H1 (cell line): Measurements from ENCODE around the gene THRB. TPM values are rescaled to one million over a fixed set of nuclear protein-coding genes. Genes with fewer than 3 reads are reported as not detected.

ENCODE experiments used
- CTCF ChIA-PET: fragments of 300-600 bp; sonication (Branson Sonifier 250); formaldehyde crosslinking; loops from one replicate; lab custom pipeline; 2021; ENCODE audit not compliant: partially characterized antibody; lab: Charles Lee
- POLR2A ChIA-PET: fragments of 300-600 bp; sonication (Branson Sonifier 250); formaldehyde crosslinking; loops from one replicate; lab custom pipeline; 2021; ENCODE audit warnings: inconsistent platforms; ENCODE audit not compliant: partially characterized antibody; lab: Charles Lee
- DNase-seq, 2 experiments: peaks; one replicate each; pipeline versions ENCODE4 v3.0.0 to v3.0.0-alpha.2; 2010 to 2022; ENCODE audit warnings: low spot score in 2 of 2, low read depth in 1 of 2, mixed read lengths in 1 of 2
- FAIRE-seq: peaks from 2 replicates; lab custom pipeline; 2011; peaks lifted over from hg19 to GRCh38; lab: Jason Lieb, UNC
- H2AFZ ChIP-seq: 2 replicates; pipeline ENCODE4 v1.8.1; 2012; ENCODE audit warnings: low read length, inconsistent platforms
- H2AK5ac ChIP-seq: 2 replicates; pipeline ENCODE4 v1.6.1; 2013; ENCODE audit warnings: low read depth, low read length
- H2BK120ac ChIP-seq: replicated peaks from 2 replicates; pipeline ENCODE3; 2013; ENCODE audit warnings: low read depth, low read length, inconsistent platforms
- H2BK12ac ChIP-seq: 2 replicates; pipeline ENCODE4 v1.6.1; 2013; ENCODE audit warnings: low read depth, low read length
- H2BK15ac ChIP-seq: 2 replicates; pipeline ENCODE4 v1.6.1; 2013; ENCODE audit warnings: low read length
- H2BK20ac ChIP-seq: 2 replicates; pipeline ENCODE4 v1.6.1; 2013; ENCODE audit warnings: low read length
- H2BK5ac ChIP-seq: 2 replicates; pipeline ENCODE4 v1.6.1; 2013; ENCODE audit warnings: low read depth, low read length
- H3K14ac ChIP-seq: 2 replicates; pipeline ENCODE4 v1.6.1; 2013; ENCODE audit warnings: inconsistent platforms; ENCODE audit not compliant: insufficient read length
- H3K18ac ChIP-seq: 2 replicates; pipeline ENCODE4 v1.6.1; 2013; ENCODE audit warnings: low read length; ENCODE audit errors: extremely low read depth
- H3K23ac ChIP-seq: 2 replicates; pipeline ENCODE4 v1.6.1; 2013; ENCODE audit warnings: inconsistent platforms; ENCODE audit not compliant: insufficient read length
- H3K23me2 ChIP-seq: 2 replicates; pipeline ENCODE4 v1.6.1; 2013; ENCODE audit warnings: low read depth, low read length
- H3K27ac ChIP-seq: 2 replicates; pipeline ENCODE4 v1.6.1; 2011; ENCODE audit warnings: low read depth, low read length, inconsistent platforms
- H3K27me3 ChIP-seq, 4 experiments: replicated peaks in 1 of 4; 1 replicate in 1 of 4; 2 replicates in 3 of 4; pipeline versions ENCODE4 v1.6.1 to v1.8.1; 2011 to 2013; ENCODE audit warnings: low read length in 3 of 4, mild to moderate bottlenecking in 3 of 4, inconsistent platforms in 2 of 4, mixed read lengths in 2 of 4, moderate library complexity in 1 of 4; ENCODE audit not compliant: control insufficient read depth in 3 of 4, insufficient read depth in 3 of 4; ENCODE audit errors: extremely low read depth in 1 of 4
- H3K36me3 ChIP-seq, 4 experiments: 2 replicates each; pipeline versions ENCODE4 v1.6.1 to v1.8.1; 2011 to 2013; ENCODE audit warnings: mild to moderate bottlenecking in 4 of 4, low read length in 3 of 4, moderate library complexity in 2 of 4, control low read depth in 1 of 4, inconsistent platforms in 1 of 4; ENCODE audit not compliant: insufficient read depth in 4 of 4, control insufficient read depth in 2 of 4
- H3K4ac ChIP-seq: replicated peaks from 2 replicates; pipeline ENCODE3; 2013; ENCODE audit warnings: low read length, low read depth, mixed read lengths, inconsistent platforms; ENCODE audit not compliant: insufficient read length
- H3K4me1 ChIP-seq, 4 experiments: replicated peaks in 1 of 4; 1 replicate in 1 of 4; 2 replicates in 3 of 4; pipeline versions ENCODE4 v1.6.1 to v1.8.1; 2011 to 2013; ENCODE audit warnings: low read length in 3 of 4, inconsistent platforms in 2 of 4, mixed read lengths in 1 of 4; ENCODE audit not compliant: insufficient read depth in 4 of 4, control insufficient read depth in 3 of 4
- H3K4me2 ChIP-seq, 2 experiments: 2 replicates each; pipeline versions ENCODE4 v1.6.1 to v1.8.1; 2011 to 2013; ENCODE audit warnings: low read depth in 2 of 2, low read length in 2 of 2, control low read depth in 1 of 2, inconsistent platforms in 1 of 2, mild to moderate bottlenecking in 1 of 2; ENCODE audit not compliant: insufficient read depth in 1 of 2
- H3K4me3 ChIP-seq, 4 experiments: fragments of 200-600, 300-600 bp in 1 of 4; sonication (generic), shearing (Covaris generic), sonication (Bioruptor Twin) in 1 of 4; 2 replicates each; pipeline versions ENCODE4 v1.5.1 to v1.8.1; 2011 to 2016; ENCODE audit warnings: low read length in 4 of 4, low read depth in 3 of 4, control low read depth in 2 of 4, inconsistent platforms in 2 of 4, mild to moderate bottlenecking in 2 of 4, mixed read lengths in 1 of 4, moderate library complexity in 1 of 4; ENCODE audit not compliant: insufficient read depth in 2 of 4; ENCODE audit errors: extremely low read depth in 1 of 4
- H3K56ac ChIP-seq: replicated peaks from 2 replicates; pipeline ENCODE3; 2013; ENCODE audit warnings: low read depth, mild to moderate bottlenecking, mixed read lengths, low read length, inconsistent platforms; ENCODE audit not compliant: insufficient read length
- H3K79me1 ChIP-seq: 2 replicates; pipeline ENCODE4 v1.6.1; 2013; ENCODE audit warnings: low read depth, low read length, control low read depth
- H3K79me2 ChIP-seq, 2 experiments: 2 replicates each; pipeline versions ENCODE4 v1.6.1 to v1.8.1; 2012 to 2013; ENCODE audit warnings: low read length in 2 of 2, mild to moderate bottlenecking in 2 of 2, inconsistent platforms in 1 of 2; ENCODE audit not compliant: insufficient read depth in 2 of 2, control insufficient read depth in 1 of 2
- H3K9ac ChIP-seq, 4 experiments: replicated peaks in 1 of 4; 1 replicate in 1 of 4; 2 replicates in 3 of 4; pipeline versions ENCODE4 v1.6.1 to v1.8.1; 2011 to 2013; ENCODE audit warnings: low read depth in 3 of 4, low read length in 3 of 4, control low read depth in 2 of 4, mild to moderate bottlenecking in 2 of 4, moderate library complexity in 2 of 4, inconsistent platforms in 1 of 4; ENCODE audit errors: extremely low read depth in 1 of 4
- H3K9me3 ChIP-seq, 2 experiments: 2 replicates each; pipeline versions ENCODE4 v1.6.1 to v1.8.1; 2012 to 2013; ENCODE audit warnings: mild to moderate bottlenecking in 2 of 2, moderate library complexity in 2 of 2, control low read depth in 1 of 2, inconsistent platforms in 1 of 2, low read depth in 1 of 2, low read length in 1 of 2, mixed read lengths in 1 of 2; ENCODE audit not compliant: insufficient read depth in 2 of 2
- H4K20me1 ChIP-seq, 2 experiments: replicated peaks in 1 of 2; 2 replicates each; pipeline versions ENCODE3 to v1.8.1; 2011 to 2013; ENCODE audit warnings: inconsistent platforms in 2 of 2, low read length in 2 of 2, mild to moderate bottlenecking in 1 of 2; ENCODE audit not compliant: insufficient read depth in 2 of 2, control insufficient read depth in 1 of 2
- H4K5ac ChIP-seq: 2 replicates; pipeline ENCODE4 v1.6.1; 2013; ENCODE audit warnings: low read length, low read depth, mixed read lengths, inconsistent platforms; ENCODE audit not compliant: insufficient read length
- H4K8ac ChIP-seq: 2 replicates; pipeline ENCODE4 v1.8.0; 2013; ENCODE audit warnings: mild to moderate bottlenecking, moderate library complexity, low read length, inconsistent platforms; ENCODE audit not compliant: insufficient read depth; ENCODE audit errors: extremely low read depth
- H4K91ac ChIP-seq: replicated peaks from 2 replicates; pipeline ENCODE3; 2013; ENCODE audit warnings: low read length, mixed read lengths, inconsistent platforms; ENCODE audit not compliant: insufficient read length
- CHD2 ChIP-seq: IDR thresholded peaks from 2 replicates; pipeline ENCODE4 v1.6.1; 2012; ENCODE audit warnings: low read length, improper control_type of control experiment
- polyA plus RNA-seq, 7 experiments: library from polyadenylated mRNA; depleted of rRNA in 3 of 7; stranded (reverse) in 5 of 7; unstranded in 2 of 7; fragments of >200 nt in 5 of 7; fragments of 200-250 nt in 2 of 7; gene quantifications; 1 replicate in 5 of 7; 2 replicates in 1 of 7; 4 replicates in 1 of 7; pipeline versions ENCODE4 v1.2.1 to v1.2.3, GENCODE V29; 2011 to 2013; ENCODE audit warnings: missing spikeins in 2 of 7, mixed read lengths in 2 of 7
- total RNA-seq: library from RNA; stranded (reverse); fragmentation: NEBNext Ultra II Directional; extraction: Animal tissue kit (Norgen Biotek cat#: 25700); gene quantifications from 2 replicates; pipeline ENCODE4 v1.2.1, GENCODE V29; 2021

THRB gene
- total and polyA plus RNA-seq, 2 of the 8 experiments (the other 6 are each of a cell fraction or from before 2014, with no cell fraction given): 0.98 to 3.9 TPM

DNA sequence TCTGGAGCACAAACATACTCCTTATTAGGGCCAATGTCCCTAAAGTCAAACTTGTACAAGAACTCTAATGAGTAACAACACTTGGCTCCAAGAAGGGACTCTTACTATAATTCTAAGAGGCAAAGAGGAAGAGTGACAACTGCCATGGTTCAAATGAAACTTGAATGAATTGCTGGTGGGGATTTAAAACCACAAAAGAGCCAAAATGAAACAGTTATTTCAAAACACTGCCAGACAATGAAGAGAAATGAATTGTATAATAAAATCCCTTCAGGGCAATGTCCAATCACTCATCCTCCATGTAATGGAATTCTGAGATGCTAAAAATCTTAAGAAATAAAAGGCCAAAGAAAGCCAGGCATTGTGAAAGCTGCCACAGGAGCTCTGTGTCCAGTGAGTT, 14.2 kb downstream of the THRB start:
- peaks cover 0 to 3% of the 10 kb centered on the region in 2 experiments; a peak in 1 of 4 replicates for H3K9me3 ChIP-seq
- H2BK15ac ChIP-seq: no peak overlapping the region
- H3K4me3 ChIP-seq: no peak overlapping the region
- TF ChIP-seq CHD2: no peak
- peaks cover 3 to 17% (median 7%) of the 10 kb centered on the region in 4 experiments; a peak in 6 of 7 replicates for H3K4me1 ChIP-seq
- no peak for FAIRE-seq
- H2BK120ac ChIP-seq: no peak overlapping the region
- peaks cover 3% of the 10 kb centered on the region; the same call in 1 of the 2 replicates for H3K23me2 ChIP-seq
- H2AK5ac ChIP-seq: no peak overlapping the region
- H4K91ac ChIP-seq: no peak overlapping the region
- H3K18ac ChIP-seq: no peak overlapping the region
- CTCF ChIA-PET: interaction anchor here (0.5 to 2.0 kb wide), 5 partner anchors 10 to 765 kb away, joined by 3 to 14 read pairs (median 3); no protein-coding TSS in a partner anchor
- no peak overlapping the region for H3K23ac ChIP-seq
- no peak overlapping the region for H4K5ac ChIP-seq
- H3K36me3 ChIP-seq: no peaks in the 10 kb centered on the region; a peak in 1 of 8 replicates
- no peak overlapping the region for H3K4ac ChIP-seq
- H3K14ac ChIP-seq: no peak overlapping the region
- H2BK5ac ChIP-seq: no peak overlapping the region
- no peak for DNase-seq
- no peak overlapping the region for H3K56ac ChIP-seq
- H3K79me1 ChIP-seq: no peaks in the 10 kb centered on the region
- no peak overlapping the region for H2AFZ ChIP-seq
- no peak overlapping the region for H2BK12ac ChIP-seq
- no peak overlapping the region for H3K27ac ChIP-seq
- peaks cover 0 to 5% (median 1%) of the 10 kb centered on the region in 4 experiments; a peak in 3 of 7 replicates for H3K27me3 ChIP-seq
- no peaks in the 10 kb centered on the region; a peak in 1 of 4 replicates for H3K79me2 ChIP-seq
- H4K20me1 ChIP-seq: no peaks in the 10 kb centered on the region
- H2BK20ac ChIP-seq: no peak overlapping the region
- no peak overlapping the region for H3K9ac ChIP-seq
- H4K8ac ChIP-seq: no peak overlapping the region
- POLR2A ChIA-PET: interaction anchor here (1.6 kb wide), 1 partner anchor 11 kb away, joined by 4 read pairs; no protein-coding TSS in a partner anchor
- H3K4me2 ChIP-seq: no peak overlapping the region
